Left lung (tissue), 10 donors: ENCODE data around the gene RHOXF1. TPM values are rescaled to one million over a fixed set of nuclear protein-coding genes. Genes with fewer than 3 reads are reported as not detected.
A peak's percentile ranks its signal among the peaks of the same experiment; 100 is the strongest.
"Not testable (repeated sequence)": the region's sequence is repeated elsewhere in the genome, so short reads cannot be mapped to it uniquely, and the experiment has no call there.

Experiments
- ATAC-seq: fragments of 200-7000 bp; cut with Tn5 transposase; one replicate; pipeline ENCODE4 v1.9.1; 2020; ENCODE audit warnings: moderate library complexity
- DNase-seq, 4 donors: peaks; one replicate each; pipeline ENCODE4 v3.0.0-alpha.2; 2013 to 2020
- H3K27ac ChIP-seq, 2 donors: fragments of 200-600 bp; sonication (generic) in 1 of 2; one replicate each; pipeline versions ENCODE4 v1.5.0 to v1.8.0; 2020 to 2021
- H3K27me3 ChIP-seq, 2 donors: fragments of 200-600 bp; sonication (generic) in 1 of 2; one replicate each; pipeline versions ENCODE4 v1.5.0 to v1.8.0; 2020 to 2021
- H3K36me3 ChIP-seq, 2 donors: fragments of 200-600 bp; sonication (generic) in 1 of 2; one replicate each; pipeline versions ENCODE4 v1.5.0 to v1.8.0; 2020 to 2021
- H3K4me1 ChIP-seq, 2 donors: fragments of 200-600 bp; one replicate each; pipeline ENCODE4 v1.8.0; 2021
- H3K4me3 ChIP-seq, 2 donors: fragments of 200-600 bp; sonication (generic) in 1 of 2; one replicate each; pipeline versions ENCODE4 v1.5.0 to v1.8.0; 2020 to 2021; ENCODE audit warnings: mild to moderate bottlenecking in 1 of 2
- H3K9me3 ChIP-seq, 2 donors: fragments of 200-600 bp; sonication (generic) in 1 of 2; one replicate each; pipeline versions ENCODE4 v1.5.0 to v1.8.0; 2020 to 2021
- intact Hi-C, 2 donors: fragments of 100-400 bp; cut with DNase I; formaldehyde crosslinking; loops; one replicate each; pipeline versions ENCODE4 v1.11.2 to v1.14.2; 2022
- polyA plus RNA-seq, 6 donors: library from polyadenylated mRNA; unstranded; fragments of 120-200 nt; gene quantifications; one replicate each; pipeline ENCODE4 v1.2.1, GENCODE V29; 2013; ENCODE audit not compliant: insufficient read length in 6 of 6
- total RNA-seq, 2 donors: library from RNA; stranded (reverse); fragmentation: NEBNext Ultra II Directional; extraction: Animal tissue kit (Norgen Biotek cat#: 25700); gene quantifications; one replicate each; pipeline ENCODE4 v1.2.1, GENCODE V29; 2021
- TF ChIP-seq, protein P1 (sequence below), 2 donors: fragments of 200-600 bp; sonication (generic) in 1 of 2; IDR thresholded peaks; one replicate each; pipeline versions ENCODE4 v1.5.0 to v1.8.0; 2021; ENCODE audit warnings: antibody characterized with exemption in 2 of 2
- donor health status: DM: no; HTN: yes; CAD: no.
- donor health status: DM: no; HTN: no; CAD: no.

The RHOXF1 gene
- total and polyA plus RNA-seq, 8 donors, result 0.39 to 1.2 (median 0.95) TPM; not detected in 2

GRCh38 chrX:120144178-120144844 lies 28.6 kb upstream of the RHOXF1 start:
- intact Hi-C loops, result no loop called here
- DNase-seq (peak in 2 of 4 donors; percentile 7 to 40), ATAC-seq (no peak)
- Histone ChIP-seq H3K27ac (no peak overlapping the region), H3K27me3 (no peaks in the 10 kb centered on the region), H3K4me1 (no peaks in the 10 kb centered on the region), H3K36me3 (no peaks in the 10 kb centered on the region), H3K4me3 (no peak overlapping the region), H3K9me3 (no peaks in the 10 kb centered on the region)
- TF ChIP-seq, protein P1, sequence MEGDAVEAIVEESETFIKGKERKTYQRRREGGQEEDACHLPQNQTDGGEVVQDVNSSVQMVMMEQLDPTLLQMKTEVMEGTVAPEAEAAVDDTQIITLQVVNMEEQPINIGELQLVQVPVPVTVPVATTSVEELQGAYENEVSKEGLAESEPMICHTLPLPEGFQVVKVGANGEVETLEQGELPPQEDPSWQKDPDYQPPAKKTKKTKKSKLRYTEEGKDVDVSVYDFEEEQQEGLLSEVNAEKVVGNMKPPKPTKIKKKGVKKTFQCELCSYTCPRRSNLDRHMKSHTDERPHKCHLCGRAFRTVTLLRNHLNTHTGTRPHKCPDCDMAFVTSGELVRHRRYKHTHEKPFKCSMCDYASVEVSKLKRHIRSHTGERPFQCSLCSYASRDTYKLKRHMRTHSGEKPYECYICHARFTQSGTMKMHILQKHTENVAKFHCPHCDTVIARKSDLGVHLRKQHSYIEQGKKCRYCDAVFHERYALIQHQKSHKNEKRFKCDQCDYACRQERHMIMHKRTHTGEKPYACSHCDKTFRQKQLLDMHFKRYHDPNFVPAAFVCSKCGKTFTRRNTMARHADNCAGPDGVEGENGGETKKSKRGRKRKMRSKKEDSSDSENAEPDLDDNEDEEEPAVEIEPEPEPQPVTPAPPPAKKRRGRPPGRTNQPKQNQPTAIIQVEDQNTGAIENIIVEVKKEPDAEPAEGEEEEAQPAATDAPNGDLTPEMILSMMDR (IDR thresholded peaks at IDR 0.05), result no peak

- Histone ChIP-seq H3K4me1 (no peaks in the 10 kb centered on the region), H3K27ac (no peak overlapping the region), H3K27me3 (no peaks in the 10 kb centered on the region), H3K9me3 (no peaks in the 10 kb centered on the region), H3K4me3 (no peak overlapping the region), H3K36me3 (no peaks in the 10 kb centered on the region)
- TF ChIP-seq, protein P1 (IDR thresholded peaks at IDR 0.05), result no peak
- ATAC-seq (no peak), DNase-seq (no peak)
- intact Hi-C loops, result no loop called here
Observed at GRCh38 chrX:120140293-120140981, 24.7 kb upstream of the RHOXF1 start.

GRCh38 chrX:120137439-120137838 lies 21.7 kb upstream of the RHOXF1 start:
- TF ChIP-seq, protein P1 (IDR thresholded peaks at IDR 0.05), result no peak
- no peaks in the 10 kb centered on the region for H3K27me3 ChIP-seq
- ATAC-seq (no peak), DNase-seq (no peak)
- H3K9me3 ChIP-seq, result no peaks in the 10 kb centered on the region
- intact Hi-C loops, result no loop called here
- no peak overlapping the region for H3K27ac ChIP-seq
- H3K4me1 ChIP-seq, result no peaks in the 10 kb centered on the region
- no peak overlapping the region for H3K4me3 ChIP-seq
- no peaks in the 10 kb centered on the region for H3K36me3 ChIP-seq

DNA sequence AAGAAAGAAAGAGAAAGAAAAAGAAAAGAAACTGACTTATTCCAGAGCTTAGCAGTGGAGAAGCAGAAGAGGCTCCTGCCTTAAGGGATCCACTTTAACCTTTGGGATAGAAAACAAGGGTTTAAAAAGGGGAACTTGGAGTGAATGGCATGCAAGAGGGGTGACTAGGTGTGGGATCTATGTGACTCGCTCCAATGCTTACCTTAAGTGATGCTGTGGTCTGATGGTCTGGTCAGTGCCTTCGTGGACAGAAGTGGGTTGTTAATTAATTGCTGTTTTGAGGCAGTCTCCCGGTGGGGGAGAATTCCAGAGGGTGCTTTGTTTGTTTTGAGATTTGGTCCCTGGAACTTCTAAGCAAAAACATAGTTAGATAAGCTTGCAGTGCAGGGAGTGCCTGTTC lies 21.1 kb upstream of the RHOXF1 start:
- Histone ChIP-seq H3K27me3 (no peaks in the 10 kb centered on the region), H3K9me3 (no peaks in the 10 kb centered on the region), H3K4me3 (no peak overlapping the region), H3K27ac (no peak overlapping the region), H3K4me1 (no peaks in the 10 kb centered on the region), H3K36me3 (no peaks in the 10 kb centered on the region)
- no peak for DNase-seq
- no peak for ATAC-seq
- intact Hi-C loops, result no loop called here
- TF ChIP-seq, protein P1 (IDR thresholded peaks at IDR 0.05), result no peak

DNA sequence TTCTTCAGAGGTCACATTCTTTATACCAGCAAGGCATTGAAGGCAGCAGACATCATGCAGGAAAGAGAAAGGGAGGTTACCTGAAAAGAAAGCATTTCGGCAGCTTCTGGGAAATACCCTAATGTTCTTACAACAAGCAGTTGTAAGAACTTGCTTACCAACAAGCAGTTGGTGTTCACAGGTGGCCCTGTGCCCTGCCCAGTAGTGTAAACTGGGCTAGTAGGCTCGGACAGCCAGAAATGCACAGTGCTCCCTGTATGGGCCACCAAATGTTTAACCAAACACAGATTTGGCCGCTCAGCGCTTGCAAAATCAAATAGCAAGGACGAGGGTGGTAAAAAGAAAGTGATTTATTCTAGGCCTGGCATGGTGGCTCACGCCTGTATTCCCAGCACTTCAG lies 20.4 kb upstream of the RHOXF1 start:
- ATAC-seq, result no peak
- H3K9me3 ChIP-seq, result no peaks in the 10 kb centered on the region
- H3K4me1 ChIP-seq, result no peaks in the 10 kb centered on the region
- no peak overlapping the region for H3K27ac ChIP-seq
- H3K36me3 ChIP-seq, result no peaks in the 10 kb centered on the region
- no peak for DNase-seq
- TF ChIP-seq, protein P1 (IDR thresholded peaks at IDR 0.05), result no peak
- H3K4me3 ChIP-seq, result no peak overlapping the region
- intact Hi-C loops, result no loop called here
- no peaks in the 10 kb centered on the region for H3K27me3 ChIP-seq

- H3K27me3 ChIP-seq, DNase-seq, H3K36me3 ChIP-seq, H3K4me1 ChIP-seq, H3K27ac ChIP-seq, ATAC-seq, intact Hi-C loops, H3K4me3 ChIP-seq, H3K9me3 ChIP-seq: not testable (repeated sequence)
Observed at GRCh38 chrX:120128306-120128846, 12.7 kb upstream of the RHOXF1 start.
